GM21390 (cell line): ENCODE data around the gene ATP1B2.

Experiments used
- ATAC-seq: cut with Tn5 transposase; IDR thresholded peaks from one replicate; pipeline ENCODE4 v1.9.1; 2021; ENCODE audit not compliant: unreplicated experiment

Gene ATP1B2

DNA sequence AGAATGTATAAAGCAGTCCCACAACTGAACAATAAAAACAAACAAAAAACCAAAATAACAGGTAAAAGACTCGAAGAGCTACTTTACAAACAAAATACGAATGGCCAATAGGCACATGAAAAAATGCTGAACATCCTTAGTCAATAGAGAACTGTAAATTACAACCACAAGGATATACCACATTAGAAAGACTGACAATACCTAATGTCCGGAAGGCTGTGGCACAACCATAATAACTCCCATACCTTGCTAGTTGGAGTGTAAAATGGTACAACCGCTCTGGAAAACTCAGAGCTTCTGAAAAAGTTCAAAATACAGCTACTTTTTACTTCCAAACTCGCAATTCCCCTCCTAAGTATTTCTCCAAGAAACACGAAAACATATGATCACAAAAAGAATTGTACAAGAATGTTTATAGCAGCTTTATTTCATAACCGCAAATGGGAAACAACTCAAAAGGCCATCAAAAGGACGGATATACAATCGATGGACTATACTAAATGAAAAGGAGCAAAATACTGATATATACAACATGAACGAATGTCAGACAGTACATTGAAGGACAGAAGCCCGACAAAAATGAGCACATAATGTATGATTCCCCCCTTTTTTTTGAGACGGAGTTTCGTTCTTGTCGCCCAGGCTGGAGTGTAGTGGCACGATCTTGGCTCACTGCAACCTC, 34.3 kb downstream of the ATP1B2 start:
- ATAC-seq: no peak

DNA sequence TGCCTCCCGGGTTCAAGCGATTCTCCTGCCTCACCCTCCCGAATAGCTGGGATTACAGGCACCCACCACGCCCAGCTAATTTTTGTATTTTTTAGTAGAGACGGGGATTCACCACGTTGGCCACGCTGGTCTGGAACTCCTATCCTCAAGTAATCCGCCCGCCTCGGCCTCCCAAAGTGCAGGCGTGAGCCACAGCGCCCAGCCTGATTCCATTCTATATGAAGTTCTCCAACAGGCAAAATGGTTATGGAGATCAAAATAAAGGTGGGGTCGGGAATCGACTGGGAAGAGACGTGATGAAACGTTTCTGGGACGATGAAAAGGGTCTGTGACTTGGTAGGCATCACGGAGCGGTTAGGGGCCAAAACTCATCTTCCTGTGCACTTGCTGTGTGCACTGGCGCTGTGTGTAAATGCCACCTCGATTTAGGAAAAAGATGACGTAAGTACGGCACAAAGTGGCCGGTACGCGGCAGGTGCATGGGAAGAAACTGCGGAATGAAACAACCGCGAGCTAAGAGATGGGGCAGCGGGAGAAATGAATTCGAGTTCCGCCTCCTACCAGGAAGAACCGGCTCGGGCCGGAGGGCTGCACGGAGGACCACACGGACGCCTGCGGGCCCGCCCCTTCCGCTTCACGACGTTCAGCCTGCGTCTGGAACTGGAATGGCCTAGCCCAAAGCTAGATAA, 35.0 kb downstream of the ATP1B2 start:
- peak; percentile 44 for ATAC-seq

DNA sequence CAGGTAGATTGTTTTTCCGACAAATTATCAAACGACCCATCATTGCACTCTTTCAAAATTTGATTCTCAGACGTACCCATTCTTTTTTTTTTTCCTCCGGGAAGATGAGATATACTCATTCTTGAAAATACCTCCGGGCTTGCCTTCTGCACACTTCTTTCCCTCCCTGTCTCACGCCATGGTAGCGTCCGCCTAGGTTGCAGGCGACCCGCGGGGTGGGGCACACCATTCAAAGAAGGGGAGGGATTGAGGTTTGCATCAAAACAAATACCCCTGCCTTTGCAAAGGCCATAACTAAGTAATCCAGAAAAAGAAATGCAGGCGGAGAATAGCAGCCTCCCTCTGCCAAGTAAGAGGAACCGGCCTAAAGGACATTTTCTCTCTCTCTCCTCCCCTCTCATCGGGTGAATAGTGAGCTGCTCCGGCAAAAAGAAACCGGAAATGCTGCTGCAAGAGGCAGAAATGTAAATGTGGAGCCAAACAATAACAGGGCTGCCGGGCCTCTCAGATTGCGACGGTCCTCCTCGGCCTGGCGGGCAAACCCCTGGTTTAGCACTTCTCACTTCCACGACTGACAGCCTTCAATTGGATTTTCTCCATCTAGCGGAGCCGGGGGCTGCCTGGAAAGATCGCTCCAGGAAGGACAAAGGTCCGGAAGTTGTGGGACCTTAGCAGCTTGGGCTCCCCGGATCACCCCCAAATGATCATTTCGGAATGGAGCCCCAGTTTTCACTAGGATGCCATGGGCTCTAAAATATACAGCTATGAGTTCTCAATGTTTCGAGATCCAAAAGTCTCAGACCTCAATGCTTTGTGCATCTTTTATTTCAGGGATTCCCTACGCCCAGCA, 35.7 kb downstream of the ATP1B2 start:
- ATAC-seq: peak; percentile 42

DNA sequence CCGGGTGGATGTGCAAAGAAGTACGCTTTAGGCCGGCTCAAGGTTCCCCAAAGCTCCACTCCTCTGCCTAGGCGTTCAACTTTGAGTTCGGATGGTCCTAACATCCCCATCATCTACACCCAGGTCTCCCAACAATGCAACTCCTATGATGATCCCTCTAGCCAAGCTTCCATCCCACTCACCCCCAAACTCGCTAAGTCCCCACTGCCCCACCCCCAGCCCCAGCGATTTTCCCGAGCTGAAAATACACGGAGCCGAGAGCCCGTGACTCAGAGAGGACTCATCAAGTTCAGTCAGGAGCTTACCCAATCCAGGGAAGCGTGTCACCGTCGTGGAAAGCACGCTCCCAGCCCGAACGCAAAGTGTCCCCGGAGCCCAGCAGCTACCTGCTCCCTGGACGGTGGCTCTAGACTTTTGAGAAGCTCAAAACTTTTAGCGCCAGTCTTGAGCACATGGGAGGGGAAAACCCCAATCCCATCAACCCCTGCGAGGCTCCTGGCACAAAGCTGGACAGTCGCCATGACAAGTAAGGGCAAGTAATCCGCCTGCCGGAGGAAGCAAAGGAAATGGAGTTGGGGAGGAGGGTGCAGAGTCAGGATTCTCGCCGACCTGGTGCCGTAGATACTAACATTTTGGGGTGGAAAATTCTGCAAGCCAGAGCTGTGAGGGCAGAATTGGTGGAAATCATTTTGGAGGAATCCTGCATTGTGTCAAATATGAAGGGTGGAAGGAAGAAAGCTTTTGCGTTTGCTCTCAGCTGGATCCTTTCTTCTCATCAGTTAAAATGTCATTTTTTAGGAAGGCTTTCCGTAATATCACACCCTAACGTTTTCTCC, 36.6 kb downstream of the ATP1B2 start, which contains the start of gene TP53:
TP53 (minus strand) TSS at position 419 of the 836 bp plus-strand sequence. CDS start 10,896 bp downstream, outside the sequence.
- no peak for ATAC-seq

DNA sequence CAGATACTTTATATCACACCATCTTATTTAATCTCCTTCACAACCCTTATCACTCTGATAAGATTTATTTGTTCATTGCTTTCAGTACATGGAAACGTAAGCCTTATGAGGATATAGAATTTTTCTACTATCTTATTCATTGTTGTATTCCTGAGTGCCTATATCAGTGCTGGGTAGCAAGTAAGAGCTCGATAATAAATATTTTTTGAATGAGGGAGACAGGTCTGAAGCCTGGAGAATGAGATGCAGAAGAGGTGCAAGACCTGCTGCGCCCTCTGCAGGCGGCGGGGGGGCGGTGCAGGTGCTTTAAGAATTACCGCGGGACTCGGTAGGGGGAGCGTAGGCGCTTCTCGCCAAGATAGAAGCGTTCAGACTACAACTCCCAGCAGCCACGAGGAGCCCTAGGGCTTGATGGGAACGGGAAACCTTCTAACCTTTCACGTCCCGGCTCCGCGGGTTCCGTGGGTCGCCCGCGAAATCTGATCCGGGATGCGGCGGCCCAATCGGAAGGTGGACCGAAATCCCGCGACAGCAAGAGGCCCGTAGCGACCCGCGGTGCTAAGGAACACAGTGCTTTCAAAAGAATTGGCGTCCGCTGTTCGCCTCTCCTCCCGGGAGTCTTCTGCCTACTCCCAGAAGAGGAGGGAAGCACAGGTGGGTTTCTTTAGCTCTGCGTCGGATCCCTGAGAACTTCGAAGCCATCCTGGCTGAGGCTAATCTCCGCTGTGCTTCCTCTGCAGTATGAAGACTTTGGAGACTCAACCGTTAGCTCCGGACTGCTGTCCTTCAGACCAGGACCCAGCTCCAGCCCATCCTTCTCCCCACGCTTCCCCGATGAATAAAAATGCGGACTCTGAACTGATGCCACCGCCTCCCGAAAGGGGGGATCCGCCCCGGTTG, 37.4 kb downstream of the ATP1B2 start, which contains the start of gene WRAP53:
WRAP53 (plus strand) TSS at position 570 of the 900 bp plus-strand sequence; CDS start at position 742, 172 bp downstream.
- ATAC-seq: peak; percentile 68

DNA sequence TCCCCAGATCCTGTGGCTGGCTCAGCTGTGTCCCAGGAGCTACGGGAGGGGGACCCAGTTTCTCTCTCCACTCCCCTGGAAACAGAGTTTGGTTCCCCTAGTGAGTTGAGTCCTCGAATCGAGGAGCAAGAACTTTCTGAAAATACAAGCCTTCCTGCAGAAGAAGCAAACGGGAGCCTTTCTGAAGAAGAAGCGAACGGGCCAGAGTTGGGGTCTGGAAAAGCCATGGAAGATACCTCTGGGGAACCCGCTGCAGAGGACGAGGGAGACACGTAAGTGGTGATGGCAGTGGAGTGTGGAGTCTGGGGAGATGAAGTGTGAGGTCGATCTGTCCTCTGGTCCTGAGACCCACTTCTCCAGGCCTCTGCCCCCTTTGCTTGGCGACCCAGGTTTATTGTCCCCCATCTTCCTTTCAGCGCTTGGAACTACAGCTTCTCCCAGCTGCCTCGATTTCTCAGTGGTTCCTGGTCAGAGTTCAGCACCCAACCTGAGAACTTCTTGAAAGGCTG, 38.1 kb downstream of the ATP1B2 start:
- ATAC-seq: no peak

DNA sequence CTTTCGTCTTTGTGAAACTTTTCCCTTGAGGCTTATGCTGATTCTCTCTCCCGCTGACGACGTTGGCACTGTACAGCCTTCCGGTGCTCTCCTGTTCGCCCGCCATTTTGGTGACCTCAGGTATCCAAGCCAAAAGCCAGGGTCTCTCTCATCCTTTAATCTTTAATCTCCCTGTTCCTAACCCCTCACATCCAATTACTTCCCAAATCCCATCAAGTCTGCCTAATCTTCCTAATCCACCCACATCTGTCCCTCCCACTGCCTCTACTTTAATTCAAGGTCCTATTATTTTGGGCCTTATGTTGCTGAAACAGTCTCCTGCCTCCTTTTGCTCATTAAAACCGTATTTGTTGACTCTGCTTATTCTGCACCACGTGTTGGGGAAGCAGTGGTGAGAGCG, 44.9 kb downstream of the ATP1B2 start:
- ATAC-seq: no peak

DNA sequence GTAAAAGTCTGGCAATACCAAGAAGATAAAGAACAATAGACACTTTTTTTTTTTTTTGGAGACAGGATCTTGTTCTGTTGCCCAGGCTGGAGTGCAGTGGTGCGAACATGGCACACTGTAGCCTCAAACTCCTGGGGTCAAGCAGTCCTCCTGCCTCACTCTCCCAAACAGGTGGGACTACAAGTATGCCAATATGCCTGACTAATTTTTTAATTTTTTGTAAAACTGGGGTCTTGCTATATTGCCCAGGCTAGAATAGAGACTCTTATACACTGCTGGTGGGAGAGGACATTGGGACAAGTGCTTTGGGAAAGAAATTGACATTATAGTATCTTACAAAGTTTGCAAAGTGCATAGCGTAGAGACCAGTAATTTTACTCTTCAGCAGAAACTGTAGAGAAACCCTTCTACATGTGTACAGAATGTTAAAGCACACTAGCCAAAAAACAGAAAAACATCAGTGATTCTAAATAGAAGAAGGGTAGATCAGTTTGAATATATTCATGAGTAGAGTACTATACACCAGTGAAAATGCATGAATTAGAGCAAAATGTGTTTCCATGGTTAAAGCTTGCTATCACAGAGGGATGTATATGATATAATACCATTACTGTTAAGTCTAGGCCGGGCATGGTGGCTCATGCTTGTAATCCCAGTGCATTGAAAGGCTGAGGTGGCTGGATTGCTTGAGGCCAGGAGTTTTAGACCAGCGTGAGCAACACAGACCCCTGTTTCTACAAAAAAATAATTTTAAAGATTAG, 47.3 kb downstream of the ATP1B2 start:
- no peak for ATAC-seq

DNA sequence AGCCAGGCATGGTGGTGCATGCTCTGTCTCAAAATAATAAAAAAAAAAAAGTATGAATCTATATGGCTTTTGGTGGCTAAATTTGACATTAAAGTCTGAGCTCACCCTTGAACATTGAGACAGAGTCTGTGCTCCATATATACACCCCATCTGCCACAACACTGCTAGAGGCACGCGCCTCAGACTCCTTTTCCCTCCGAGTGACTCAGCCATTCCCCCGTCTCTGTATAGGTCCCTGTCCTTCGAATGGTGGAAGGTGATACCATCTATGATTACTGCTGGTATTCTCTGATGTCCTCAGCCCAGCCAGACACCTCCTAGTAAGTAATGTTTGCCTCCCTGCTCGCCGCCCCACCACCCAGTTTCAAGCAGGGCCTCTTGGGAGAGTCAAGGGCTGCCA, 49.8 kb downstream of the ATP1B2 start:
- no peak for ATAC-seq

DNA sequence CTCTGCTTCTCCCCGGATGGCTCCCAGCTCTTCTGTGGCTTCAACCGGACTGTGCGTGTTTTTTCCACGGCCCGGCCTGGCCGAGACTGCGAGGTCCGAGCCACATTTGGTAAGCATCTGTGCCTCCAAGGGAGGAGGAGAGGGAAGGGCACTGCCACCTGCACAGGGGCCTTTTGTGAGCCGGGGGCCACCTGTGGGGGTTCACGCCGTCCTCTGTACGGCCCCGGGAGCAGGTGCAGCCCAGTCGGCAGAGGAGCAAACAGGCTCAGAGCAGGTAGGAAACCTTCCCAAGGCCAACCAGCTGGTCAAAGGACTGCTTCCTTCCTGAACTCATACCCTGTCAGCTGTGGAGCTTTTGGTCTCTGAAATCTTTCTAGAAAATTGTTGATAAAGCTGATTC, 51.0 kb downstream of the ATP1B2 start:
- ATAC-seq: no peak

DNA sequence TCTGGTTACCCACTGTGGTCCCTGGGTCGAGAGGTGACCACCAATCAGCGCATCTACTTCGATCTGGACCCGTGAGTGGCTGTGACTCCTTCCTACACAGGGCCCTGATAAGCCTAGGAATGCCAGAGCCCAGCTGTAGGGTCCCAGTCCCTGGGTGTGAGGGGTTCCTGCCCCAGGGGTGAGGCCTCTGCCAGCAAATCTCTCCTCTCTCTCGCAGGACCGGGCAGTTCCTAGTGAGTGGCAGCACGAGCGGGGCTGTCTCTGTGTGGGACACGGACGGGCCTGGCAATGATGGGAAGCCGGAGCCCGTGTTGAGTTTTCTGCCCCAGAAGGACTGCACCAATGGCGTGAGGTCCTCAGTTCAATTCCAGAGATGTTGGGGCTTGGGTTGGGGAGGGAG, 52.0 kb downstream of the ATP1B2 start:
- no peak for ATAC-seq

DNA sequence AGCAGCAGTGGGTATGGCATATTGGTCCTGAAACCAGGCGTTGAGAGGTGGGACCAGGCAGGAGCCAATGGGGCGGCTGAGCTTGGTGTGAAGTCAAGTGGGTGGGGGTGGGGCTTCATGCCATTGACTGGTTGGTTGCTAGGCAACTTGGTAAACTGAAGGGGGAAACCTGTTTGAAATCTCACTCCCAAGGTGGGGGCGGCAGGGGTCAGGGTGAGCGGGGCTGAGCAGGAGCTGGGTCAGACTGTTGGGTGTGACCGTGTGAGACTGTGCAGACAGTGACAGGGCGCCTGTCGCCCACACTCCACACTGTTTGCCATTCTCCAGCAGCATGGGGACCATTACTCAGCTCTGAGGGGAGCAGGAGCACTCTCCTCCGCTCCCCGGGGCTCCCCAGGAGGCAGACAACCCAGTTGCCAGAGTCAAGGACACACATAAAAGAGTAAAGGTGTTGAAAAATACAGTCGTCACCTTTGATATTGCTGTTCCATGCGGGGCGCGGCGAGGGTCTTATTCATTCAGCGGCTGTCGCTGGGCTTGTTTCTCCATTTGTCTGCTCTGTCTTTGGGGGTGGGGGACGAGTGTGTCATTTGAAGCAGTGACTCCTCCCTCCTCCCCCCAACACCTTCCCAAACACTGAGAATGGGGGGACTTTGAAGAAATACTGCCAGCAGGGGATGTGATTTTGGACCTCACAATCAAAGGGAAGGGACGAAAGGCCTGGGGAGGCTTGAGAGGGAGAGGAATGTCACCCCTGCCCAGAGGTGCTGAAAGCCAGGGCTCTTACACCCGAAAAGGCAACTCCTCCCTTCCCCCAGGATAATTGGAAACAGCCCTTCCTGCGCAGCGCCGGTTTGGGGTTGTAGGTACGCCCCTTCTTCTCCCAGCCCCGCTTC, 53.1 kb downstream of the ATP1B2 start:
- ATAC-seq: no peak

DNA sequence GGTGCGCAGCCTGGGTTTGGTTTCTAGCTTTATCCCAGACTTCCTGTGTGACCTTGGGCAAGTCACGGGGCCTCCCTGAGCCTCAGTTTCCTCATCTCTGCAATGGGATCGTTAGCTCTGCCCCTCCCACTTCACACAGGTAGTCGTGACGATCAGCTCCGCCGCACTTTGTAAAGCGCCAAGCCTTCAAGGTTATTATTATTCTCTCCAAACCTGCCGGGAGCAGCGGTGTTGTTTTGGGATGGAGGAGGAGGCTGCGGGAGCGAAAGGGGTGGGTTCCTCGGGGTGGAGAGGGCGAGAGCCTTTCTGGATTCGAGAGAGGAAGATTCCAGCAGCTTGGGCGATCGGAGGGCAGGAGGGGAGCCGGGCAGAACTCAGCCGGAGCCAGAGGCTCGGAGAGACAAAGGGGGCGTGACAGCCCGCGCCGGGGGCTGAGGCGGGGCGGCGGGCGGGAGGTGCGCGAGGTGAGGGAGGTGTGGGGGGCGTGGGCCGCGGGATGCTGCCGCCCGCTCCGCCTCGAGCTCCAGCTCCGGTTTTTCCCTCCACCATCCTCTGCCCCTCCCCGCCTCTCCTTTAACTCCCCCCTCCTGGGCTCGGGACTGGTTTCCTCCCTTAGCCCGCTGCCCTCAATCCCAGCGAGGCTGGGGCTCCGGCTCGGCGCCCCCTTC, 54.0 kb downstream of the ATP1B2 start, which contains the start of gene EFNB3:
EFNB3 (plus strand) TSS at position 602 of the 668 bp plus-strand sequence. CDS start 397 bp downstream, outside the sequence.
- no peak for ATAC-seq

DNA sequence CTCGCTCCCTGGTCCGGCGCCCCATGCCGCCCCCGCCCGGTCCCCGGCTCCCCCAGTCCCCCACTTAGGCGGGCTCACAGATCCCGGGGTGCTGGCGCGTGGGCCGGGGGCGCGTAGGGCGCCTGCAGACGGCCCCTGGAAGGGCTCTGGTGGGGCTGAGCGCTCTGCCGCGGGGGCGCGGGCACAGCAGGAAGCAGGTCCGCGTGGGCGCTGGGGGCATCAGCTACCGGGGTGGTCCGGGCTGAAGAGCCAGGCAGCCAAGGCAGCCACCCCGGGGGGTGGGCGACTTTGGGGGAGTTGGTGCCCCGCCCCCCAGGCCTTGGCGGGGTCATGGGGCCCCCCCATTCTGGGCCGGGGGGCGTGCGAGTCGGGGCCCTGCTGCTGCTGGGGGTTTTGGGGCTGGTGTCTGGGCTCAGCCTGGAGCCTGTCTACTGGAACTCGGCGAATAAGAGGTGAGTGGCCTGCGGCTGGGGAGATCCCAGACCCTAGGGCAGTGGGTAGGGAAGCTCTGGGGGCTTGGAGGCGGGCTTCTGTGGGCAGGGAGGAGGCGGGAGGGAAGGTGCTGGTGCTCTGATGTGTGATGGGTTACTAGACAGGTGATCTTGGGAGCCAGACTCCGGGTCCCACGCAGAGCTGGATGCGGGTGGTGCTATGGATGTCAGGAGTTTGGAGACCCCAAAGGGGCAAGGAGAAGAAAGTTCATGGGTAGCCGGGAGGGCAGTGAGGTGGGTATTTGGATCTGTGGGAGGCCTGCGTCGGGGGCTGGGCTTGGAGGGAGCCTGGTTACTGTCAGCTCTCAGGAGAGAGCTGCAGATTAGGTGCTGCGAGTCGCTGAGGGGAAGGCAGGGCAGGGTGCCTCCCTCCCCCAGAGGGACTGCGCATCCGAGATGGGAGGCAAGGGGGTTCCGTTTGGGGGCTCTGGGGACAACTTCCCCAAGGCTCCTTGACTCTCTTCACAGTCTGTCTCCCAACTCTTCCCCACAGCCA, 54.8 kb downstream of the ATP1B2 start:
- ATAC-seq: no peak

DNA sequence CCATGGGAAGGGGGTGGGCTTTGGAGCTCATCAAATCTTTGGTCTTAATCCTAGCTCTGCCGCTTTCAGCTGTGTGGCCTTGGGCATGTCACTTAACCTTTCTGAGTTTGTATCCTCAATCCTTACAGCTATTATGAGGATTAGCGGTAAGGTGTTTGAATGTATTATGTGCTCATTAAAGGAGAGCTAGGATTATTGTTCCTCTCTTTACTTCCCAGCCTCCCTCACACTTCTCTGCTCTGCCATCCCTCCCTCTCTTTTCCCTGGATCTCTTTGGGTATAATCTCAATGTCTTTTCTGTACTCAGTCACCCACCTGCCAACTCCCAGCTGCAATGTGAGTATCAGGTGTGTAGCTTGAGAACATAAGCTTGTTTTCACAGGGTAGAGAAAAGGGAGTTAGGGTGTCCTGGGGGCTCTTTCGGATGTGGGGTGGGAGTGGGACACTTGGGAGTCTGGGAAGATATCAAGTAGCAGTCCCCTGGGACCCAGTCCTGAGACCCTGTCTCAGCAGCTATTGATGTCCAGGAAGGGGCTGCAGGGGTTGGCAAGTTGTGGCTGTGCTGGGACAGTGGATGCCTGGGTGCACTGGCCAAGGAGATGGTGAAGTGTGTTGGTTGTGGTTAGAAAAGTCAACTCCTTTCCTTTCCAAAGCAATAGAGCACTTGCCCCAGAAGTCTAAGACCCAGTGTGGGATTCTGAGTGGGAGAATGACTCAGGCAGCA, 56.1 kb downstream of the ATP1B2 start:
- ATAC-seq: no peak
